Astrocyte (in vitro differentiated cells and primary cell): ENCODE results near the gene HHLA2. TPM values are rescaled to one million over a fixed set of nuclear protein-coding genes. Genes with fewer than 3 reads are reported as not detected.

Source experiments
- DNase-seq: peaks from one replicate; pipeline ENCODE4 v3.0.0-alpha.2; 2010; ENCODE audit warnings: low read depth
- FAIRE-seq: peaks from 2 replicates; lab custom pipeline; 2011; peaks lifted over from hg19 to GRCh38; lab: Jason Lieb, UNC
- H2AFZ ChIP-seq: 2 replicates; pipeline ENCODE4 v1.6.0; 2012; ENCODE audit warnings: low read depth, low read length, inconsistent platforms
- H3K27ac ChIP-seq: 2 replicates; pipeline ENCODE4 v1.5.1; 2011; ENCODE audit warnings: low read depth, low read length, inconsistent platforms
- H3K27me3 ChIP-seq: 2 replicates; pipeline ENCODE4 v1.6.0; 2011; ENCODE audit warnings: low read length, inconsistent platforms; ENCODE audit not compliant: insufficient read depth
- H3K36me3 ChIP-seq: 2 replicates; pipeline ENCODE4 v1.5.1; 2011; ENCODE audit warnings: low read length, inconsistent platforms; ENCODE audit not compliant: insufficient read depth
- H3K4me1 ChIP-seq: 2 replicates; pipeline ENCODE4 v1.5.1; 2011; ENCODE audit warnings: low read length, inconsistent platforms; ENCODE audit not compliant: insufficient read depth
- H3K4me2 ChIP-seq: 2 replicates; pipeline ENCODE4 v1.6.0; 2012; ENCODE audit warnings: low read length, inconsistent platforms
- H3K4me3 ChIP-seq: 2 replicates; pipeline ENCODE4 v1.5.1; 2011; ENCODE audit warnings: low read depth, mild to moderate bottlenecking, low read length, inconsistent platforms; ENCODE audit not compliant: insufficient read depth
- H3K79me2 ChIP-seq: 2 replicates; pipeline ENCODE4 v1.6.0; 2012; ENCODE audit warnings: mild to moderate bottlenecking, low read length, inconsistent platforms; ENCODE audit not compliant: insufficient read depth
- H3K9ac ChIP-seq: 2 replicates; pipeline ENCODE4 v1.6.0; 2012; ENCODE audit warnings: mild to moderate bottlenecking, low read length, inconsistent platforms
- H3K9me3 ChIP-seq: 2 replicates; pipeline ENCODE4 v1.5.1; 2012; ENCODE audit warnings: low read depth, mild to moderate bottlenecking, low read length, inconsistent platforms; ENCODE audit not compliant: insufficient read depth
- H4K20me1 ChIP-seq: 2 replicates; pipeline ENCODE4 v1.6.0; 2012; ENCODE audit warnings: low read length, inconsistent platforms; ENCODE audit not compliant: insufficient read depth
- H3K27ac Mint-ChIP-seq: one replicate; pipeline ENCODE4 v1.8.0; 2021; ENCODE audit warnings: mild to moderate bottlenecking, mixed read lengths; ENCODE audit not compliant: unreplicated experiment
- H3K27me3 Mint-ChIP-seq: one replicate; pipeline ENCODE4 v1.8.0; 2021; ENCODE audit warnings: low read depth, mixed read lengths; ENCODE audit not compliant: unreplicated experiment
- H3K36me3 Mint-ChIP-seq: one replicate; pipeline ENCODE4 v1.8.0; 2021; ENCODE audit warnings: low read depth, mixed read lengths; ENCODE audit not compliant: unreplicated experiment
- H3K4me1 Mint-ChIP-seq: one replicate; pipeline ENCODE4 v1.8.0; 2021; ENCODE audit warnings: low read depth, mixed read lengths; ENCODE audit not compliant: unreplicated experiment
- H3K4me3 Mint-ChIP-seq: one replicate; pipeline ENCODE4 v1.8.0; 2021; ENCODE audit warnings: mild to moderate bottlenecking, moderate library complexity, mixed read lengths; ENCODE audit not compliant: unreplicated experiment
- H3K9me3 Mint-ChIP-seq: one replicate; pipeline ENCODE4 v1.8.0; 2021; ENCODE audit warnings: mild to moderate bottlenecking, mixed read lengths; ENCODE audit not compliant: unreplicated experiment
- CTCF ChIP-seq: IDR thresholded peaks from 2 replicates; pipeline ENCODE4 v1.5.1; 2011; ENCODE audit warnings: low read depth, mild to moderate bottlenecking, inconsistent platforms, low read length, moderate library complexity; ENCODE audit not compliant: insufficient read depth
- EZH2 ChIP-seq: IDR thresholded peaks from 2 replicates; pipeline ENCODE4 v1.6.1; 2012; ENCODE audit warnings: mild to moderate bottlenecking, low read length, inconsistent platforms; ENCODE audit not compliant: insufficient read depth
- total RNA-seq: library from RNA; stranded (reverse); gene quantifications from 2 replicates; pipeline ENCODE4 v1.2.1, GENCODE V29; 2021

HHLA2 gene
- total RNA-seq, 1 donor from 2014 or later: not detected

GRCh38 chr3:108357042-108357441, 60.7 kb downstream of the HHLA2 start:
- Mint-ChIP-seq H3K36me3 (no peaks in the 10 kb centered on the region), H3K9me3 (no peaks in the 10 kb centered on the region), H3K4me3 (no peak overlapping the region), H3K27me3 (peaks cover 2% of the 10 kb centered on the region), H3K4me1 (no peaks in the 10 kb centered on the region), H3K27ac (no peak overlapping the region)
- no peak overlapping the region for H2AFZ ChIP-seq
- H4K20me1 ChIP-seq: no peaks in the 10 kb centered on the region
- H3K4me2 ChIP-seq: no peak overlapping the region
- no peaks in the 10 kb centered on the region for H3K27me3 ChIP-seq
- H3K27ac ChIP-seq: no peak overlapping the region
- H3K36me3 ChIP-seq: no peaks in the 10 kb centered on the region
- no peak overlapping the region for H3K9ac ChIP-seq
- no peaks in the 10 kb centered on the region for H3K79me2 ChIP-seq
- H3K4me3 ChIP-seq: no peak overlapping the region
- H3K9me3 ChIP-seq: no peaks in the 10 kb centered on the region
- no peaks in the 10 kb centered on the region for H3K4me1 ChIP-seq
- DNase-seq: no peak
- no peak for FAIRE-seq
- TF ChIP-seq CTCF: no peak

- Mint-ChIP-seq H3K4me1 (no peaks in the 10 kb centered on the region), H3K9me3 (no peaks in the 10 kb centered on the region)
- no peaks in the 10 kb centered on the region for H3K36me3 ChIP-seq
These were observed 62.7 kb downstream of the HHLA2 start for GRCh38 chr3:108359011-108359410.

DNA sequence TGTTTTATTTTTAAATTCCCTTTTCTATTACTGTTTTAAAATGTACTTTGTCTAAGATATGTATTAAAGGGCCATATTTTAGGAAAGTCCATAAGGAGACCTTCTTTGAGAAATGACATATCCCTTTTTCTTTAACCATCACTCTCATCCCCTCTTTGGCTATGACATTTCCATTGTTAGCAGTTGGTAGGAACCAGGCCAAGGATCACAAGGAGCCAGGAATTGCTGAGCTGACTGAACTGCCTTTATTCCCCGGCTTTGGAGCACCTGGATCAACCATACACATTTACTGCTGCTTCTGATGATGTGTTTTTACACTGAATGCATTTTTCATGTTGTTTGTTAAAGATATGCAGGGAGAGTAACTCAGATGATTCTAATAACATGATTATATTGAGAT, 79.7 kb downstream of the HHLA2 start:
- Mint-ChIP-seq H3K4me1 (no peaks in the 10 kb centered on the region), H3K27me3 (peaks cover 3% of the 10 kb centered on the region), H3K4me3 (no peak overlapping the region), H3K27ac (no peak overlapping the region), H3K36me3 (no peaks in the 10 kb centered on the region), H3K9me3 (peaks cover 4% of the 10 kb centered on the region)
- Histone ChIP-seq H3K27ac (no peak overlapping the region), H2AFZ (no peak overlapping the region), H3K27me3 (no peaks in the 10 kb centered on the region), H3K4me1 (no peaks in the 10 kb centered on the region), H3K36me3 (no peaks in the 10 kb centered on the region), H3K4me2 (no peak overlapping the region), H3K4me3 (no peak overlapping the region), H3K9ac (no peak overlapping the region), H3K9me3 (no peaks in the 10 kb centered on the region), H3K79me2 (no peaks in the 10 kb centered on the region), H4K20me1 (no peaks in the 10 kb centered on the region)
- FAIRE-seq (no peak), DNase-seq (no peak)
- no peak for TF ChIP-seq CTCF
- no peak for TF ChIP-seq EZH2

More at GRCh38 chr3:108359011-108359410, 62.7 kb downstream of the HHLA2 start:
- no peak overlapping the region for H3K4me3 Mint-ChIP-seq
- no peaks in the 10 kb centered on the region for H3K4me1 ChIP-seq
- H3K4me3 ChIP-seq: no peak overlapping the region
- H3K79me2 ChIP-seq: no peaks in the 10 kb centered on the region
- H3K4me2 ChIP-seq: no peak overlapping the region
- peaks cover 2% of the 10 kb centered on the region for H3K27me3 Mint-ChIP-seq
- H3K9ac ChIP-seq: no peak overlapping the region
- no peaks in the 10 kb centered on the region for H3K27me3 ChIP-seq
- DNase-seq (no peak), FAIRE-seq (no peak)
- H3K9me3 ChIP-seq: no peaks in the 10 kb centered on the region
- no peak overlapping the region for H2AFZ ChIP-seq
- H4K20me1 ChIP-seq: no peaks in the 10 kb centered on the region
- no peak overlapping the region for H3K27ac ChIP-seq
- H3K27ac Mint-ChIP-seq: no peak overlapping the region
- no peaks in the 10 kb centered on the region for H3K36me3 Mint-ChIP-seq
- TF ChIP-seq EZH2 (no peak), CTCF (no peak)
